GM12878 (cell line): ENCODE results near the gene EPHA2. TPM values are rescaled to one million over a fixed set of nuclear protein-coding genes. Genes with fewer than 3 reads are reported as not detected.

Source experiments
- ATAC-seq: fragments of 200-7000 bp; cut with Tn5 transposase; 3 replicates; pipeline ENCODE4 v1.9.1; 2020; ENCODE audit warnings: mild to moderate bottlenecking, moderate library complexity
- BruUV-seq: library from RNA; stranded (reverse); fragments of 400-500 nt; replicated peaks from 2 replicates; lab custom pipeline; 2021; lab: Mats Ljungman, UMichigan
- CTCF ChIA-PET: fragments of 300-600 bp; sonication (Branson Sonifier 250); formaldehyde crosslinking; extraction: SDS; loops from one replicate; lab custom pipeline; 2021; ENCODE audit warnings: inconsistent platforms; lab: Yijun Ruan, JAX
- POLR2A ChIA-PET: fragments of 350-600 bp; formaldehyde crosslinking; extraction: SDS; loops from one replicate; lab custom pipeline; 2021; ENCODE audit warnings: inconsistent platforms; lab: Charles Lee
- RAD21 ChIA-PET: fragments of 300-600 bp; sonication (Branson Sonifier 250); formaldehyde crosslinking; loops from one replicate; lab custom pipeline; 2023; ENCODE audit warnings: antibody characterized with exemption; ENCODE audit not compliant: unreplicated experiment; lab: Charles Lee
- SMC1A ChIA-PET: fragments of 300-600 bp; sonication (Branson Sonifier 250); formaldehyde crosslinking; loops from one replicate; lab custom pipeline; 2023; ENCODE audit not compliant: unreplicated experiment, uncharacterized antibody; lab: Charles Lee
- DNase-seq: peaks from one replicate; pipeline ENCODE4 v3.0.0-alpha.2; 2011; ENCODE audit warnings: low read depth, low spot score
- FAIRE-seq: peaks from 3 replicates; lab custom pipeline; 2011; peaks lifted over from hg19 to GRCh38; lab: Jason Lieb, UNC
- H2AFZ ChIP-seq: 2 replicates; pipeline ENCODE4 v1.6.0; 2011; ENCODE audit warnings: low read depth, low read length, control low read depth; ENCODE audit not compliant: control insufficient read depth
- H3K27ac ChIP-seq: 2 replicates; pipeline ENCODE4 v1.5.1; 2011; ENCODE audit warnings: control low read depth; ENCODE audit not compliant: control insufficient read depth, insufficient read depth
- H3K27me3 ChIP-seq, 2 experiments: replicated peaks in 1 of 2; 2 replicates each; pipeline versions ENCODE4 v1.6.0 to v1.6.1; 2011; ENCODE audit warnings: low read length in 1 of 2; ENCODE audit not compliant: control insufficient read depth in 2 of 2, insufficient read depth in 2 of 2
- H3K36me3 ChIP-seq, 2 experiments: 2 replicates each; pipeline ENCODE4 v1.5.1; 2011; ENCODE audit warnings: low read length in 1 of 2; ENCODE audit not compliant: control insufficient read depth in 2 of 2, insufficient read depth in 2 of 2
- H3K4me1 ChIP-seq: 2 replicates; pipeline ENCODE4 v1.6.1; 2011; ENCODE audit warnings: mild to moderate bottlenecking, low read length, moderate library complexity, mixed read lengths; ENCODE audit not compliant: control insufficient read depth, insufficient read depth
- H3K4me2 ChIP-seq: 2 replicates; pipeline ENCODE4 v1.6.0; 2011; ENCODE audit warnings: control low read depth; ENCODE audit not compliant: control insufficient read depth, insufficient read depth
- H3K4me3 ChIP-seq: fragments of 200-600 bp; sonication (generic); 2 replicates; pipeline ENCODE4 v1.5.1; 2016
- H3K79me2 ChIP-seq: 2 replicates; pipeline ENCODE4 v1.6.0; 2011; ENCODE audit warnings: low read length; ENCODE audit not compliant: control insufficient read depth, insufficient read depth
- H3K9ac ChIP-seq: 2 replicates; pipeline ENCODE4 v1.8.0; 2011; ENCODE audit warnings: low read length, control low read depth, mixed read lengths; ENCODE audit not compliant: control insufficient read depth, insufficient read depth
- H3K9me3 ChIP-seq: replicated peaks from 3 replicates; pipeline ENCODE4 v1.5.1; 2011; ENCODE audit warnings: mild to moderate bottlenecking, low read length; ENCODE audit not compliant: control insufficient read depth, insufficient read depth
- H4K20me1 ChIP-seq: 2 replicates; pipeline ENCODE4 v1.6.0; 2011; ENCODE audit not compliant: control insufficient read depth, insufficient read depth
- EGR1 ChIP-seq, 2 experiments: IDR thresholded peaks; 1 replicate in 1 of 2; 2 replicates in 1 of 2; pipeline ENCODE4 v1.6.1; 2011 to 2012; ENCODE audit warnings: low read depth in 2 of 2, low read length in 2 of 2, borderline replicate concordance in 1 of 2, mild to moderate bottlenecking in 1 of 2, moderate library complexity in 1 of 2
- PAX5 ChIP-seq: IDR thresholded peaks from 2 replicates; pipeline ENCODE4 v1.6.1; 2011; ENCODE audit warnings: low read depth, low read length, borderline replicate concordance
- RBBP5 ChIP-seq: fragments of 200-600 bp; sonication (generic); conservative IDR thresholded peaks from 2 replicates; pipeline ENCODE4 v1.6.1; 2016
- SUZ12 ChIP-seq: fragments of 200-600 bp; sonication (generic); IDR thresholded peaks from one replicate; pipeline ENCODE4 v1.6.1; 2018; ENCODE audit warnings: antibody characterized with exemption, mild to moderate bottlenecking; ENCODE audit not compliant: unreplicated experiment
- WGBS: methylation state at CpG from one replicate; pipeline ENCODE4 v1.1.6; 2016; ENCODE audit warnings: low lambda C conversion rate; ENCODE audit not compliant: insufficient replicate concordance, insufficient coverage; ENCODE audit errors: missing lambda C conversion rate; 5-methylcytosine and 5-hydroxymethylcytosine counted together
- in situ Hi-C: fragments of 300-500 bp; cut with MboI; formaldehyde crosslinking; loops from 9 replicates; pipeline ENCODE4 v1.14.3; 2018; ENCODE audit warnings: mixed read lengths
- intact Hi-C: fragments of 100-400 bp; cut with micrococcal nuclease; formaldehyde crosslinking; loops from one replicate; pipeline ENCODE4 v1.14.2; 2022; ENCODE audit not compliant: unreplicated experiment
- polyA plus RNA-seq, 11 experiments: library from polyadenylated mRNA; depleted of rRNA in 4 of 11; unstranded in 6 of 11; stranded (reverse) in 5 of 11; fragments of >200 nt; fragmentation: Nextera tagmentation in 4 of 11; fragmentation: Illumina TruSeq in 1 of 11; extraction: Ambion mirVana in 4 of 11; extraction: Trizol in 1 of 11; gene quantifications; 1 replicate in 1 of 11; 2 replicates in 10 of 11; pipeline versions ENCODE4 v1.2.1 to v1.2.3, GENCODE V29; 2011 to 2016; ENCODE audit warnings: inconsistent platforms in 2 of 11, missing spikeins in 2 of 11, low read depth in 1 of 11
- total RNA-seq, 4 experiments: library from RNA; depleted of rRNA in 3 of 4; stranded (reverse); fragments of >200 nt in 3 of 4; fragmentation: Illumina TruSeq in 1 of 4; extraction: Trizol in 1 of 4; gene quantifications; 2 replicates each; pipeline versions ENCODE4 v1.2.1 to v1.2.3, GENCODE V29; 2013 to 2021
- TF ChIP-seq, protein P1 (sequence below): fragments of 450-650 bp; formaldehyde crosslinking; IDR thresholded peaks from 2 replicates; pipeline ENCODE4 v1.5.0; 2022; ENCODE audit warnings: mild to moderate bottlenecking, missing genetic modification characterization

Gene EPHA2
- total and polyA plus RNA-seq, 10 of the 15 experiments (the other 5 are each of a cell fraction or from before 2014, with no cell fraction given), result 0.04 to 0.51 (median 0.23) TPM; not detected in 2

DNA sequence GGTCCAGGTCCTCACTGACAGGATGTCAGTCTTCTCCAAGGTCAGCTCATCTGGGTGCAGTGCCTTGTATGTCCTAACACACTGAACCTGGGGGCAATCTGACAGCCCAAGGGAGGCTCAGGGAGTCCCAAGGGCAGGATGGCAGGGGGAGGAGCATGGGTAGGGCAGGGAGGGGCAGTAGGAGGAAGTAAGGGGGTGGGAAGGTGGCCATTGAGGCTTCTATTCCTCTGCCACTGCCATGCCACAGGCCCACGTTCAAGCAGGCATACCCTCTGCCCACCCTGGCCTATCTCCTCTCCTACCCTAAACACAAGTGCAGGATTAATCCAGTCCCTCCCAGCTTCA, 43.3 kb upstream of the EPHA2 start:
- Histone ChIP-seq H3K9me3 (no peaks in the 10 kb centered on the region), H4K20me1 (no peaks in the 10 kb centered on the region), H3K79me2 (no peaks in the 10 kb centered on the region), H2AFZ (no peak overlapping the region), H3K27ac (no peak overlapping the region), H3K27me3 (no peaks in the 10 kb centered on the region), H3K4me2 (no peak overlapping the region), H3K9ac (no peak overlapping the region), H3K36me3 (no peaks in the 10 kb centered on the region), H3K4me3 (no peak overlapping the region), H3K4me1 (no peaks in the 10 kb centered on the region)
- POLR2A ChIA-PET, result no interaction called here
- WGBS, result 0% methylated on average over 1 of the region's 1 CpG
- ATAC-seq (peak; percentile 48; the same call in 2 of the 3 replicates), FAIRE-seq (no peak), DNase-seq (no peak)
- no TSS peak for BruUV-seq
- CTCF ChIA-PET, result interaction anchor here (0.9 to 1.5 kb wide), 5 partner anchors 8 to 164 kb away, joined by 3 to 7 read pairs (median 6); no protein-coding TSS in a partner anchor
- RAD21 ChIA-PET, result interaction anchor here (0.5 to 1.5 kb wide), 3 partner anchors 10 to 45 kb away, joined by 3 to 4 read pairs (median 3); no protein-coding TSS in a partner anchor
- intact Hi-C loops, result no loop called here
- TF ChIP-seq PAX5 (no peak), SUZ12 (no peak), EGR1 (IDR thresholded peaks at IDR 0.05; ENCODE audit: borderline replicate concordance in 1 of 2, low read depth in 2 of 2, low read length in 2 of 2) (no peak), RBBP5 (no peak)
- TF ChIP-seq, protein P1, sequence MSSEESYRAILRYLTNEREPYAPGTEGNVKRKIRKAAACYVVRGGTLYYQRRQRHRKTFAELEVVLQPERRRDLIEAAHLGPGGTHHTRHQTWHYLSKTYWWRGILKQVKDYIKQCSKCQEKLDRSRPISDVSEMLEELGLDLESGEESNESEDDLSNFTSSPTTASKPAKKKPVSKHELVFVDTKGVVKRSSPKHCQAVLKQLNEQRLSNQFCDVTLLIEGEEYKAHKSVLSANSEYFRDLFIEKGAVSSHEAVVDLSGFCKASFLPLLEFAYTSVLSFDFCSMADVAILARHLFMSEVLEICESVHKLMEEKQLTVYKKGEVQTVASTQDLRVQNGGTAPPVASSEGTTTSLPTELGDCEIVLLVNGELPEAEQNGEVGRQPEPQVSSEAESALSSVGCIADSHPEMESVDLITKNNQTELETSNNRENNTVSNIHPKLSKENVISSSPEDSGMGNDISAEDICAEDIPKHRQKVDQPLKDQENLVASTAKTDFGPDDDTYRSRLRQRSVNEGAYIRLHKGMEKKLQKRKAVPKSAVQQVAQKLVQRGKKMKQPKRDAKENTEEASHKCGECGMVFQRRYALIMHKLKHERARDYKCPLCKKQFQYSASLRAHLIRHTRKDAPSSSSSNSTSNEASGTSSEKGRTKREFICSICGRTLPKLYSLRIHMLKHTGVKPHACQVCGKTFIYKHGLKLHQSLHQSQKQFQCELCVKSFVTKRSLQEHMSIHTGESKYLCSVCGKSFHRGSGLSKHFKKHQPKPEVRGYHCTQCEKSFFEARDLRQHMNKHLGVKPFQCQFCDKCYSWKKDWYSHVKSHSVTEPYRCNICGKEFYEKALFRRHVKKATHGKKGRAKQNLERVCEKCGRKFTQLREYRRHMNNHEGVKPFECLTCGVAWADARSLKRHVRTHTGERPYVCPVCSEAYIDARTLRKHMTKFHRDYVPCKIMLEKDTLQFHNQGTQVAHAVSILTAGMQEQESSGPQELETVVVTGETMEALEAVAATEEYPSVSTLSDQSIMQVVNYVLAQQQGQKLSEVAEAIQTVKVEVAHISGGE (CRISPR knock-in tag), result no peak
- in situ Hi-C loops, result no loop called here
- SMC1A ChIA-PET, result interaction anchor here (0.8 kb wide), 1 partner anchor 11 kb away, joined by 3 read pairs; no protein-coding TSS in a partner anchor
